T follicular helper cell (primary cell): ENCODE results near the gene HSPBP1.

ENCODE experiments used
- DNase-seq: peaks from one replicate; pipeline ENCODE4 v3.0.0-alpha.2; 2020; ENCODE audit warnings: low read depth

HSPBP1 gene

DNA sequence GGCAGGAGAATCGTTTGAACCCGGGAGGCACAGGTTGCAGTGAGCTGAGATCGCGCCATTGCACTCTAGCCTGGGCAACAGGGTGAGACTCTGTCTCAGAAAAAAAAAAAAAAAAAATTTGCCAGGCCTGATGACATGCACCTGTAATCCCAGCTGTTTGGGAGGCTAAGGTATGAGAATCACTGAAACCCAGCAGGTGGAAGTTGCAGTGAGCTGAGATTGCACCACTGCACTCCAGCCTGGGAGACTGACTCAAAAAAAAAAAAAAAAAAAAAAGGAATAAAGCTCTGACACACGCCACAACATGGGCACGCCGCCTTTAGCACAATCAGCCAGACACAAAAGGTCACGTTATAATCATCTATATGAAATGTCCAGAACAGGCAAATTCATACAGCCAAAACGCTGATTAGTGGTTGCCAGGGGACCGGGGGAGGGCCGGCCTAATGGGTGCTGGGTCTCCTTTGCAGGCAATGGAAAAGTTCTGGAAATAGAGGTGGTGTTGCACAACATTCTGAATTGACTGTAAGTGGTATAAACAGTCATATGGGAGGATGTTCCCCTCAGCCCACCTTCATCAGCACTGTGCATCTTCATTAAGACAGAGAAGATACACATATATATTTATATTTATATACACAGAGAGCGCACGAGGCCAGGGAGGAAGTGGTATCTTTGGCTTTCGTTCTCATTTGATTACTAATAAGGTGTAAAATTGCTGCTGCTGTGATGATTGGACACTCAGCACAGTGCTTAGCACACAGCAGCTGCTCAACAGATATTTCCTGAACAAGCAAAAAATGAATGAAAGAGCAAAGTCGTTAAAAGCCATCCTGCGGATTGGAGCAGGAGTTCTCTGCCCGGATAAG lies 3.8 kb downstream of the HSPBP1 start:
- DNase-seq = no peak

DNA sequence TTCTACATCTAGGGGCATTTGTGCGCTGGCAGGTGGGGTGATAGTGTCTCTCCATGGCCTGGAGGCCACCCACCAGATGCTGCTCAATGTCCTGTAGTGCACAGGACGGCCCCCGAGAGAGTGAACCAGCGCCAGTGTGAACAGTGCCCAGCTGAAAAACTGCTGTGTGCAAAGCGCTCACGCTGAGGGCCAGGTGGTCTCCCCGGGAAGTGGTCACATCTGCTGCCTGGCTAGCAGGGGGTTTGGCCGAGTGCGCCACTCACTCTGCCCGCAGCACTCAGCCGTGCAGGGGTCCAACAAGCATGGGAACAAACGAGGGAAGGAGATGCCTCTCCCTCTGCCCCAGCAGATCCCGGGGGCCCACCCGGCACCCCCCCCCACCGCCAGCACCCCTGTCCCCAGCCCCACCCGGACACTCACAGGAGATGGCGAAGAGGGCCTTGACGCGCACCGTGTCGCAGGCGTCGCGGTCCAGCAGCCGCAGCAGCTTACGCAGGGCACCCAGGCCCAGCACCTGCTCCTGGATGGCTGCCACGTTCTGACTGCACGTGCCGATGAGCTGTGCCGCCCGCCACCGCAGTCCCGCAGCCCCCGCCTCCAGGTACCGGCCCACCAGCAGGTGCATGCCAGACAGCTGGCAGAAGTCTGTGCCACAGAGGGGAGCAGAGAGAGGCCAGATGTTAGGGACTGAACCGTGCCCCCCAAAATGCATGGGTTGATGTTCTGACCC lies 5.8 kb downstream of the HSPBP1 start:
- DNase-seq = no peak

DNA sequence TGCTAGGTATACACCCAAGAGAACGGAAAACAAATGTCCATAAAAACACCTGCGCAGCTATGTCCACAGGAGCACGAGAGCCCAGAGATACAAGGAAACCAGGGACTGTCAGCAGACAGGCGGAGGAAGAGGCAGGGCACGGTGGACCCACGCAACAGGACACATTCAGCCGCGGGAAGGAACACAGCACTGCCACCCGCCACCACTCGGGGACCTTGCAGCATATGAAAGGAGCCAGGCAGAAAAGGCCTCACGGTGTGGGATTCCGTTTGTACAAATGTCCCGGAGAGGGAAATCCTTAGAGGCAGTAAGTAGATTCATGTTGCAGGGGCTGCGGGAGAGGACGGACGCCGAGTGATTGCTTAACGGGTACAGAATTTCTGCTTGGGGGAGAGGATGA lies 7.8 kb downstream of the HSPBP1 start:
- no peak for DNase-seq

DNA sequence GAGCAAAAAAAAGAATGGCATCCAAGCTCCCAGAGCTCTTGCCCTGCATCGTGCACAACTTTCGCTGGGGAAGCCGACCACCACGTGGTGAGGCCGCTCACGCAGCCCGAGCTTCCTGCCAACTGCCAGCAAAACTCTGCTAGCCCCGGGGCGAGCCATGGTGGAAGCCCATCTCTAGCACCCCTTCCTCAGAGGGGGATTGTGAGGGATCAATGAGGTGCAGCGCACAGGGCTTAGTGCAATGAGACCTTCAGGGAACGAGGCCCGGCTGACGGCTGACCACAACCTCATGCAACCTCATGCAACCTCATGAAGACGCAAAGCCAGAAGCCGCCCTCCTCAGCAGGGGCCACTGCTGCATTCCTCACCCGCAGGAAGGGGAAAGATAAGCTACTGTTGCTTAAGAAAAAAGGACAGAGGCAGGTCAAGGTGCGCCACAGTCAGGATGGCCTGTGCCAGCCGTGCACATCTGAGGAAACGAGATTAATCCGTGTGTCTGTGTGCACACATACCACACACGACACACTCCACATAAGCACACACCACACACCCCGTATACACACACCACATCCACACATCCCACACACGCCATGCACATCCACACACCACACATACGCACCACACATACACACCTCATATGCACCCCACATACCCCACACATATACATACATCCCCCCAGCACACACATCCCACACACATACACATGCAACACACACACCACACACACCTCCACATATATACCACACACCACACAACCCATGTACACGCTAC lies 9.6 kb downstream of the HSPBP1 start:
- no peak for DNase-seq

DNA sequence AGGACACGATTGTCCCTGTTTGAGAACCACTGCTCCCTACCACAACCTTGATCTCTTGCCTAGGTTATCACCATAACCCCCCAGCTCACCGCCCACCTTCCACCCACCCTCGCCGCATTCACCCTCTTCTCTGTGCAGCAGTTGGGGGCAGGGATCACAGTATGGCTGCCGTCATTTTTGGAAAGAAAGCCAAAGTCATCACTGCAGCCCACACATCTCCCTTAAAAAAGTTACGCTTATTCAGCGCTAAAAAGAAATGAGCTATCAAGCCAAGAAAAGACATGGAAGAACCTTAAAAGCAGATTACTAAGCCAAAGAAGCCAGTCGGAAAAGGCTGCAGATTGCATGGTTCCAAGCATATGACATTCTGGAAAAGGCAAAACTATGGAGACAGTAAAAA lies 10.6 kb downstream of the HSPBP1 start:
- no peak for DNase-seq

DNA sequence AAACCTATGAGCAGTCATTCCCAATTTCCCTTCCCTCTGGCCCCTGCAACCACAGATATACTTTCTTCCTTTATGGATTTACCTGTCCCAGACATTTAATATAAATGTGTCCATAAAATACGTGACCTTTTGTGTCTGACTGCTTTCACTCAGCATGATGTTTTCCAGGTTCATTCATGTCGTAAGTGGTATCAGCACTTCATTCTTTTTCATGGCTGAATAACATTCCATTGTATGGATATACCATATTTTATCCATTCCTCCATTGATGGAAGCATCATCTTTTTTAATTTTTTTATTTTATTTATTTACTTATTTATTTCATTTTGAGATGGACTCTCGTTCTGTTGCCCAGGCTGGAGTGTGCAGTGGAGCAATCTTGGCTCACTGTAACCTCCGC lies 13.1 kb downstream of the HSPBP1 start:
- DNase-seq = no peak

DNA sequence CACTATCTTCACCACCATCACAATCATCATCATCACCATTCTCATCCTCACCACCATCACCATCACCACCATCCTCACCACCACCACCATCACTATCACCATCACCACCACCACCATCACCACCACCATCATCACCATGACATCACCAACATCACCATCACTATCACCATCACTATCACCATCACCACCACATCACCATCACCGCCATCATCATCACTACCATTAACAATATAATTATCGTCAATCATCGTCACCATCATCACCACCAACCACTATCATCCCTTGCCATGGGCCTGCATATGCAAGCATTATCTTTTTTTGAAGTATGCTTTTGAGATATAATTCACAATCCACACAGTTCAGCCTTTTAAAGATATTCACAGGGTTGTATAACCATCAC lies 13.5 kb downstream of the HSPBP1 start:
- no peak for DNase-seq

DNA sequence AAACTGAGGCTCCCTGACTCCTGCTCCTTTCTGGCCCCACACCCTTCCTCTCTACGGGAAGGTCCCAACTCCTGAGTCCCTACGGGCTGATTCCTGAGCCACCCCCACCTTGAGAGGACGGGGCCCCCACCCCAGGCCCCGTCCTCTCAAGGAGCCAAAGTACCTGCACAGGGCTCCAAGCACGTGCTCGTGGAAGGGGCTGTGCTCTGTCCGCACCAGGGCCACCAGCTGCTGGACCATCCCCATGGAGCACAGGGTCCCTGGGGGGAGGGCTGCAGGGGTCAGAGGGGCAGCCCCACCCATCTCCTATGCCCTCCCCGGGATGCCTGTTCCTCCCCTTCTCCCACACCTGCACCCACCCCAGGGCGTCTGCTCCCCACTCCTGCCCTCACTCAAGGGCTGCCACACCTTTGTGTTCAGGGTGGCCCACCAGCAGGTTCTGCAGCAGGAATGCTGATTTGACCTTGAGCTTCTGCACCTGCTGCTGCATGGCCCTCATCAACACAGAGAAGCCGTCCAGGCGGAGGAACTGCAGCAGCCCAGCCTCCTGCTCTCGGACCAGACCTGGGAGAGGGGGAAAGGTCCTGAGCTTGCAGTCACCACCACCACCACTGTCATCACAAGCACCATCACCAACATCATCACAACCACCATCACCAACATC lies 14.1 kb downstream of the HSPBP1 start:
- DNase-seq = no peak

DNA sequence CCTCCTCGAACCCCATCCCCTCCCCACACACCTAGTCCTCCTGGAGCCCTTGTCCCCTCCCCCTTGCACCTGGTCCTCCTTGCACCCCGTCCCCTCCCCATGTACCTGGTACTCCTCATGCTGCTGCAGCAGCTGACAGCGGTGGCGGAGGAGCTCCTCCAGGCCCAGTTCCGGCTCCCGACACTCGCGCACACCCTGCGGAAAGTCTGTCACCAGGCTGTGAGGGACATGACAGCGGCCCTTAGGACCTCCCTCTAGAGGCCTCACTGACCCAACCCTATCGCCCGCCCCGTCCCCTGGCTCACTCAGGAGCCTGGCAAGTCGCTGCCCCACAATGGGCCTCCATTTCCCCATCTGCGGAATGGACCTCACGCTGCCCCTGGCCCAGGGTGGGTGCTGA lies 14.7 kb downstream of the HSPBP1 start:
- no peak for DNase-seq

DNA sequence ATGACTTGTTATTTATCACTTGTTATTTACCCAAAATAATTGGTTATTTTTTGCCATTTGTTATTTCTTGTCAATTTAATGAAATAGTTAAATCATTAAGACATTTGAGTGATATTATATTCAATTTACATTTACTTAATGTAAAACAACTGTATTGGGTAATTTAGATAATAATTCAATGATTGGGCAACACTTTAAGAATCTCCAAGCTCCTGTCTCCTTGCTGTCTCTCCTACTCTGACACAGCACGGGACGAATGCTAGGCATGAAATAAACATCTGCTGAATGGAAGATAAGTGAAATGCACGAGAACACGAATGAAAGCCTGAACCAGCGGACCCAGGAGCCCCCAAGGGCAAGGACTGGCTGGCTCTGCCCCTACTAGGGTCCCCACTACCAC lies 15.4 kb downstream of the HSPBP1 start:
- no peak for DNase-seq

DNA sequence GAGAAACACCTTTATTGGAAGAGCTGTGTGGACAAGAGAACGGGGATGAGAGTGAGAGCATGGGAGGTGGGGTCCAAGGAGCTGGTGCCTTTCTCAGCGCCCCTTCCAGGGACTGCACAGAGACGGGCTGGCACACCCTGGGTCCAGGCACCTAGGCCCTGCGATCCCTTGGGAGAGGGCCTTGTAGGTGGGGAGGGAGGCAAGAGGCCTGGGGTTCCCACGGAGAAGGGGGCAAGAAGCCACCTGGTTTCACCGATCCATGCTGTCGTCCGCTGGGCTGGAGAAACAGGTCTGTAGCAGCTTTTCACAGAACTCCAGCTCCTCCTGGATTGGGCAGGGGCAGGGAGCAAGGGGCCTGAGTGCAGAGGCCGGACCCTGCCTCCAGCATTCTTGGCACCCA lies 17.6 kb downstream of the HSPBP1 start:
- no peak for DNase-seq

DNA sequence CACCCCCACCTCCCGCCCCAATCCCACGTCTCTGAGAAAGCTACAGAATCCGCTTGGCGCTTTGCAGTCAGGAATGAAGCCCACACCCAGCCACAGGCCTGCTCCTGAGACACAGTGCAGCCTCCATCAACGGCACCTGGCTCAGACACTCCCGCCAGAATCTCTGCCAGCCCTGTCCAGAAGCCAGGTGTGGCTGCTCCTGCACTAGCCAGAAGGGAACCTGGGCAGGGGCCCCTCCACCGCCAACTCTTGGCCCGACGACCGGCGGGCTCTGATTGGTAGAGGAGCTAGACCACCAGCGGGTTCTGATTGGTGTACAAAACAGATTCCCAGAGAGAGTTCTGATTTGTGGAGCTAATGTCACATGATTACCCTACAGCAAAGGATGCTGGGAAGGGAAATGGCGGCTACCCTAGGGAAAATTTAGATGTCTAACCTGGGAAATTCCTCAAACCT lies 18.2 kb downstream of the HSPBP1 start:
- no peak for DNase-seq

DNA sequence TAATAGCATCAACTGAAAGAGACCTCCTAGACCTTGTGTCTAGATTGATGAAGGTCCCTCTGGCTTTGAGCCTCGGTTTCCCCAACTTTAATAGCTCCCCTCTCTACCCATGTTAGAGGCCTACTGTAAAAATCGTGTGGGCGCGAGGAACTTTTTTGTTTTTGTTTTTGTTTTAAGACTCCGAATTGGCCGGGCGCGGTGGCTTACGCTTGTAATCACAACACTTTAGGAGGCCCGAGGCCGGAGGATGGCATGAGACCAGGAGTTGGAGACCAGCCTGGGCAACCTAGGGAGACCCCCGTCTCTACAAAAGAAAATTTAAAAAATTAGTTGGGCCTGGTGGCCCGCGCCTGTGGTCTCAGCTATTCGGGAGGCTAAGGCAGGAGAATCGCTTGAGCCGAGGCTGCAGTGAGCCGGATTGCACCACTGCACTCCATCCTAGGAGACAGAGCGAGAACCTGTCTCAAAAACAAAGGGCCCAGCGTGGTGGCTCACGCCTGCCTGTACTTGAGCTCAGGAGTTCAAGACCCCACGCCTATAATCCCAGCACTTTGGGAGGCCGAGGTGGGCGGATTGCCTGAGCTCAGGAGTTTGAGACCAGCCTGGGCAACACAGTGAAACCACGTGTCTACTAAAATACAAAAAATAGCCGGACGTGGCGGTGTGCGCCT lies 20.2 kb downstream of the HSPBP1 start:
- no peak for DNase-seq

DNA sequence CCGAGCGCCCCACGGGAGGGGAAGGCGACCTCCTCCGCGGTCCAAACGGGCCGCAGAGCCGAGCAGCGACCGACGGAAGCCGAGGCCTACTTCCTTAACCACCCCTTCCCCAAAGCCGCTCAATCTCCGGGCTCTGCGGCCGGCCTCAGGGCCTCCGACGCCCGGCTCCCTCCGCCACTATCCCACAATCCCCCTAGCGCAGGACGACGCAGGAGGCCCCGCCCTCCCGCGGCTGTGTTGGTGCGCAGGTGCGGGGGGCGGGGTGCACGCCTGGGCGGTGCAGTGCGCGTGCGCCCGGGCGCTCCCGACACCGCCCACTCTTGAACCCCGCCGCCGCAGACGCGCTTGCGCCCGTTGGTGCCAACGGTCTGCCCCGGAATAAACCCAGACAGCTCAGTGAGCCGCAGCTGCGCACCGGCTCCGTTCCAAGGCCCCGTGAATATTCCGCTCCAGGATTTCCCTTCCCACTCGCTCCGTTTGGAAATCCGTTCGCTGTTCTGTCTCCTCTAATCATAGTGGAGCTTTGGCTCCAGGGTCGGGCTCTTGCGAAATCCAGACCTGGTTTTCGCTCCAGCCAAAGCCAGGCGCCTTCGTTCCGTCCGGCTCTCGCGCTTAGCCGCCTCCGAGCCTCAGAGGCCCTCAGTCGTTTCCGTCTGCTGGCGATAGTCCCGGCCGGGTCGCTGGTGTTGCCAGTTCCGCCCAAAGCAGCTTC lies 20.9 kb downstream of the HSPBP1 start, which contains the start of gene PPP6R1:
TSS of gene PPP6R1 (minus strand) at position 190 of the 712 bp plus-strand sequence. CDS start 11,914 bp downstream, outside the sequence.
- DNase-seq = peak; percentile 89

DNA sequence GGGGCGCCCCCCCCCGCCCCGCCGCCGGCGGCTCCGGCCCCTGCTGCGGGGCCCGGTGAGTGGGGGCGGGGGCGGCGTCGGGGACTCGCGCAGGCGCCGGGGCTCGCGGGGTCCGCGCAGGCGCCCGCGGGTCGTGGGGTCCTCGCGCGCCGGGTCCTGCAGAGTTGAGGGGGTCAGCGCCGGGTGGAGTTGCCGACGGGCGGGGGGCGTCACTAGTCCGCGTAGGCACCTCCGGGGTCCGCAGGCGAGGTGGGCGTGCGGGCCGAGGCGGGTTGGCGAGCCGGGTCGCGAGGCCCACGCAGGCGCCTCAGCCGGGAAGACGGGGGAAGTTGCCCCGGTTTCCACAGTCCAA lies 21.5 kb downstream of the HSPBP1 start:
- peak; percentile 34 for DNase-seq

DNA sequence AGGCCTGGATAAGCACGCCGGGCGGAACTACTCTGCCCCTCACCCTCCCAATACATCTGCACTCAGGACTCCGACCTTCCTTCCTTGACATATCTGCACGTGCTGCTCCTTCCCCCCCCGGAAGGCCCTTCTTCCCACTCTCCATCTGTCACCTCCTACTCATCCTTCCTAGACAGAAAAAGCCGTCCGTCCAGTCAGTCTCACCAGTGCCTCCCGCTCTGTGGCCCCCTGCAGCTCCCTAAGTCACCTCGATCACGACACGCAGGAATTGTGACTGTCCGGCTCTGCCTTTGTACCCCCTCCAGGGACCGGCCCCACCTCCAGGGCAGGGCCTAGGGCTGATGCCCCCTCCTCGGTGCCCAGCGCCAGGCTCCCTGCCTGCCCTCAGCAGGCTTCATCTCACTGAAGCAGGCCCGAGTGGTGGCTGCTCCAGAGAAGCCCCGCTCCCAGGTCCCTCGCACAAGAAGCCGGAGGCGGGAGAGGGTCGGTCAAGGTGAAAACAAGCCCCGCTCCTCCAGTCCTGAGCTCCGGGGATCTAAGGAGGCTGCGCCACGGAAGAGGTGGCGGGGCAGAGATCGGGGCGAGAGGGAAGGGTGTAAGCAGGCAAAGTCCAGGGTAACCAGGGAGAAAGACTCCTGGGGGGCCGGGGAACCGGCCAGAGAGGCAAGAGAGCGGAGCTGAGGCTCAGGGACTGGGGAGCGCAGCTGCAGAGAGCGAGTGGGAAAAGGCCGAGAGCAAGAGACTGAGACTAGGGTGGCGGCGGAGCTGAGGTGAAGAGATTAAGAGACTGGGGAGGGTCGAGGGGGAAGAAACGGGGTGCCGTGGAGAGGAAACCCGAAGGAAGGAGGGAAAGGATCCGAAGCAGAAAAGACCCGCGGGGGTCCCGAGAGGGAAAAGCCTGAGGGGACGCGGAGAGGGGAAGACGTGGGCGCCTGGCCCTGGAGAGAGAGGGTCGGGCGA lies 22.2 kb downstream of the HSPBP1 start:
- DNase-seq = no peak

DNA sequence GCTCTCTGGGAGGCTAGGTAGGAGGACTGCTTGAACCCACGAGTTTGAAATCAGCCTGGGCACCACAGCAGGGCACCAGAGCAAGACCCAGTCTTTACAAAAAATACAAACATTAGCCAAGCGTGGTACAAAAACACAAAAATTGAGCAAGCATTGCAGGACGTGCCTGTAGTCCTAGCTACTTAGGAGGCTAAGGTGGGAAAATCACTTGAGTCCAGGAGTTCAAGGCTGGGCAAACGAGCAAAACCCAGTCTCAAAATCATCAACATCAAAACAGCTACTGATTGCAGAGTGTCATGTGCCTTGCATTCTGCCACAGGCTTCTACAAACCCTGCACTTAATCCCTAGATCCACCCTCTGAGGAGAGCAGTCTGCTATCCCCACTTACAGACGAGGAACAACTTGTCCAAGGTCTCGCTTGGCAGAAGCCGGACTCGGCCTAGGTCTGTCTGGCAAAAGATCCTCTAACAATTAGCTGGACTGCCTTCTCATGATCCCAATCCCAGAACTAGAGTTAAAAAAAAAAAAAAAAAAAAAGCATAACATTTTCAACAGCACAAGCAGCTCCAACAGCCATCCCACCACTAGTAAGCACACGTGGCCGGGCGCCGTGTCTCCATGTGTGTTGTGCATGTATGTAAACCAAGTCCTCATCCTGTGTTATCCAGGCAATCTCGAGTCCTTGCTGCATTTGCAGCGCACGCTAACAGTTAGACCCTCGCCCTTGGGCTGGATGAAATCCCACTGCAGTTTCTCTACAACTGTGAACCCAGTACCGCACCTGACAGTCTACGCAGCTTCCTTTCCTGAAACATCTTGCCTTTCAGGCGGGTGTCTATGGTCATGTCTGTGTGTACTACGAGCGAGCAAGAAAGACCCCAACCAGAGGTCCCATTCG lies 23.1 kb downstream of the HSPBP1 start:
- no peak for DNase-seq

DNA sequence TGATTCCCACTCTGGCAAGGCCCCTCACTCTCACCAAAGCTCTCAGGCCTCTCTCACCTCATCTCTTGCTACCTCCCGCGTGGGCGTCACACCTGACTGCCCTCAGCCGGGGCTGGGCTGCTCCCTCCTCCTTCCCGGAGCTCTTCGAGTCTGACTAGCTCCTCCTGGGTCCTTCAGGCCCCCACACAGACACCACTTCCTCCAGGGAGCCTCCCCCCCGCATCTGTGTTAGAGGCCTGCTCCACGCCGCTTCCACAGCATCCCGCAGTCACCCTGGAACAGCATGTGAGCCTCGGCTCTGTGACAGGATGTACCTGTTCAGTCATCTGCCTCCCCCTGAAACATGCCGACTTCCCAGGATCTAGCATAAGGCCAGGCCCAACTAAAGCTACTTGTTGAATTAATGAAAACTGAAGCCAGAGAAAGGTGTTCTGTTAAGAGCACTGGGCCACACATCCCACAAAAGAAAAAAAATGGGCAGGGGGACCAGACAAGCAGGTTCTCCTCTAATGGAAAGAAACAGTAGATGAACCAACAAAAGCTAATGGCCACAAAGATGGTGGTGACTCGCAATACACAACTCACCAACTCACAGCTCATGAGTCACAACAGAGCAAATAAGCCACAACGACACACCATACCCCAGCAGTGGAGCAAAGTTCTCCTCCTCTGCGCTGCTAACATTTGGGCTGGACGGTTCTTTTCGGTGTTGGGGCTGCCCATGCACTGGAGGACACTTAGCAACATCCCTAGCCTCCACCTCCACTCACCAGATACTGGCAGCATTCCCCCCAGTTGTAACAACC lies 24.1 kb downstream of the HSPBP1 start:
- DNase-seq = peak; percentile 18
